DND-41 (cell line): ENCODE measurements around the gene EPB41L2.

Experiments used
- EZH2 ChIP-seq: IDR thresholded peaks from 3 replicates; pipeline ENCODE4 v1.6.1; 2012; ENCODE audit warnings: borderline replicate concordance, low read depth, mild to moderate bottlenecking, moderate library complexity, low read length, inconsistent platforms; ENCODE audit not compliant: severe bottlenecking
- TF ChIP-seq, protein P1 (sequence below): IDR thresholded peaks from 2 replicates; pipeline ENCODE4 v1.5.1; 2012; ENCODE audit warnings: borderline replicate concordance, low read length, moderate library complexity, mild to moderate bottlenecking; ENCODE audit not compliant: poor library complexity, severe bottlenecking; ENCODE audit errors: extremely low read depth

DNA sequence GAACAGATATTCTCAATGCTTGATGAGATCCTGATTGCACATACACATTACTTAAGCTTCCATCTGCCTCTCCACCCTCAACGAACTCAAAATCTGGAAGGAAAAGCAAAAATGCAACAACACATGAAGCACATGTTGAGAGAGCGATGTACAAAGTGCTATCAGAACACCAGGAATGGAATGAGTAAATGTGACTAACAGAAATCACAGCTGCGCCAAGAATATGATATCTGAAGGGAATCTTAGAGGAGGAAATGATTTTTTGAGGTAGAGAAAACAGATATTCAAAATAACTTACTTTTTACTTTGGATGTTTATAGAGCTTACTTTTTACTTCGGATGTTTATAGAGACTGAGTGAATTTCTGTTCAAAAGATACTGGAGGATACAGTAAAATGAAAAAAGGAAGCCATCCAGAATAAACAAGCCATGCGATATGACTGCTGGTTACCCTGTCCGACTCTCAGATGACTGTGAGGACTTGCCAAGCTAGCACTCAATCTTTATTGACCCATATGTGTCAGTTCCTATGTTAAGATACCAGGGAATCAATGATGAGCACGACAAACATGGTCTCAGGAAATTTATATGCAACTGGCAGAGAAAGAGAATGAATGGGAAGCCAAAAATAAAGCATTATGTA lies 133.9 kb downstream of the EPB41L2 start:
- TF ChIP-seq, protein P1, sequence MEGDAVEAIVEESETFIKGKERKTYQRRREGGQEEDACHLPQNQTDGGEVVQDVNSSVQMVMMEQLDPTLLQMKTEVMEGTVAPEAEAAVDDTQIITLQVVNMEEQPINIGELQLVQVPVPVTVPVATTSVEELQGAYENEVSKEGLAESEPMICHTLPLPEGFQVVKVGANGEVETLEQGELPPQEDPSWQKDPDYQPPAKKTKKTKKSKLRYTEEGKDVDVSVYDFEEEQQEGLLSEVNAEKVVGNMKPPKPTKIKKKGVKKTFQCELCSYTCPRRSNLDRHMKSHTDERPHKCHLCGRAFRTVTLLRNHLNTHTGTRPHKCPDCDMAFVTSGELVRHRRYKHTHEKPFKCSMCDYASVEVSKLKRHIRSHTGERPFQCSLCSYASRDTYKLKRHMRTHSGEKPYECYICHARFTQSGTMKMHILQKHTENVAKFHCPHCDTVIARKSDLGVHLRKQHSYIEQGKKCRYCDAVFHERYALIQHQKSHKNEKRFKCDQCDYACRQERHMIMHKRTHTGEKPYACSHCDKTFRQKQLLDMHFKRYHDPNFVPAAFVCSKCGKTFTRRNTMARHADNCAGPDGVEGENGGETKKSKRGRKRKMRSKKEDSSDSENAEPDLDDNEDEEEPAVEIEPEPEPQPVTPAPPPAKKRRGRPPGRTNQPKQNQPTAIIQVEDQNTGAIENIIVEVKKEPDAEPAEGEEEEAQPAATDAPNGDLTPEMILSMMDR: no peak
- TF ChIP-seq EZH2: no peak
